Aorta (tissue), 5 donors: ENCODE measurements around the gene TFF1. TPM values are rescaled to one million over a fixed set of nuclear protein-coding genes. Genes with fewer than 3 reads are reported as not detected.

Experiments used
- ATAC-seq: fragments of 200-7000 bp; cut with Tn5 transposase; one replicate; pipeline ENCODE4 v1.9.1; 2022; ENCODE audit warnings: moderate library complexity; ENCODE audit not compliant: low FRiP score
- DNase-seq, 2 donors: peaks; one replicate each; pipeline ENCODE4 v3.0.0-alpha.2; 2020
- H3K27ac ChIP-seq, 2 donors: one replicate each; pipeline ENCODE4 v1.5.1; 2013; ENCODE audit warnings: low read length in 2 of 2, mild to moderate bottlenecking in 2 of 2, moderate library complexity in 2 of 2, control low read depth in 1 of 2, inconsistent platforms in 1 of 2, low read depth in 1 of 2
- H3K27me3 ChIP-seq, 2 donors: one replicate each; pipeline ENCODE4 v1.6.1; 2013; ENCODE audit warnings: control low read depth in 1 of 2, low read length in 1 of 2, mild to moderate bottlenecking in 1 of 2, moderate library complexity in 1 of 2; ENCODE audit not compliant: insufficient read depth in 2 of 2, control insufficient read depth in 1 of 2
- H3K36me3 ChIP-seq, 2 donors: one replicate each; pipeline ENCODE4 v1.6.1; 2013; ENCODE audit warnings: control low read depth in 1 of 2, low read length in 1 of 2, mild to moderate bottlenecking in 1 of 2; ENCODE audit not compliant: insufficient read depth in 2 of 2, control insufficient read depth in 1 of 2
- H3K4me1 ChIP-seq, 2 donors: one replicate each; pipeline ENCODE4 v1.6.1; 2013; ENCODE audit warnings: low read length in 2 of 2, control low read depth in 1 of 2, mild to moderate bottlenecking in 1 of 2, moderate library complexity in 1 of 2; ENCODE audit not compliant: insufficient read depth in 2 of 2, control insufficient read depth in 1 of 2
- H3K4me3 ChIP-seq, 2 donors: one replicate each; pipeline ENCODE4 v1.5.1; 2013; ENCODE audit warnings: low read length in 2 of 2, control low read depth in 1 of 2, mild to moderate bottlenecking in 1 of 2
- H3K9me3 ChIP-seq: one replicate; pipeline ENCODE4 v1.6.1; 2013; ENCODE audit warnings: mild to moderate bottlenecking, low read length; ENCODE audit not compliant: control insufficient read depth
- WGBS, 2 donors: extraction: QIAGEN DNeasy Blood & Tissue Kit; methylation state at CpG; one replicate each; pipeline ENCODE4 v1.1.7; 2013; 5-methylcytosine and 5-hydroxymethylcytosine counted together
- intact Hi-C, 2 donors: fragments of 100-400 bp; cut with DNase I; formaldehyde crosslinking; loops; one replicate each; pipeline versions ENCODE4 v1.14.2 to v1.15.0; 2022
- polyA plus RNA-seq, 2 donors: library from polyadenylated mRNA; stranded (reverse); fragments of 200-250 nt; gene quantifications; one replicate each; pipeline ENCODE4 v1.2.3, GENCODE V29; 2013
- total RNA-seq, 2 donors: library from RNA; stranded (reverse); fragmentation: NEBNext Ultra II Directional; extraction: Animal tissue kit (Norgen Biotek cat#: 25700); gene quantifications; one replicate each; pipeline ENCODE4 v1.2.1, GENCODE V29; 2021
- donor health status: healthy with polysubstance abuse.
- donor health status: Bipolar disorder and iron deficiency.
- donor health status: DM: no; HTN: no; CAD: no.
- donor health status: DM: no; HTN: no; CAD: no.
- donor health status: DM: yes; HTN: yes; CAD: no.

TFF1 gene
- total and polyA plus RNA-seq, 4 donors, result 7.6 to 32.4 TPM; not detected in 2

DNA sequence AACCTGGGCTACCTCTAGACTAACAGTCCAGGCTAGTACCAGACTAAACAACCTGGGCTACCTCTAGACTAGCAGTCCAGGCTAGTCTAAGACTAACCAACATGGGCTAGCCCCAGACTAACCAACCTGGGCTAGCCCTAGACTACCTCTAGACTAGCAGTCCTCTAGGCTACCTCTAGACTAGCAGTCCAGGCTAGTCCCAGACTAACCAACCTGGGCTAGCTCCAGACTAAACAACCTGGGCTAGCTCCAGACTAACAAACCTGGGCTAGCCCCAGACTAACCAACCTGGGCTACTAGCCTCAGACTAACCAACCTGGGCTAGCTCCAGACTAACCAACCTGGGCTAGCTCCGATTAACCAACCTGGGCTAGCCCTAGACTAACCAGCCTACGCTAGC lies 17.6 kb downstream of the TFF1 start:
- H3K4me3 ChIP-seq, result no peak overlapping the region
- DNase-seq (no peak), ATAC-seq (no peak)
- H3K9me3 ChIP-seq, result peaks cover 2% of the 10 kb centered on the region
- H3K4me1 ChIP-seq, result no peaks in the 10 kb centered on the region
- intact Hi-C loops, result no loop called here
- H3K36me3 ChIP-seq, result no peaks in the 10 kb centered on the region
- 86 to 93% methylated on average over 2 of the region's 2 CpGs for WGBS, 2 donors
- no peak overlapping the region for H3K27ac ChIP-seq
- no peaks in the 10 kb centered on the region for H3K27me3 ChIP-seq

DNA sequence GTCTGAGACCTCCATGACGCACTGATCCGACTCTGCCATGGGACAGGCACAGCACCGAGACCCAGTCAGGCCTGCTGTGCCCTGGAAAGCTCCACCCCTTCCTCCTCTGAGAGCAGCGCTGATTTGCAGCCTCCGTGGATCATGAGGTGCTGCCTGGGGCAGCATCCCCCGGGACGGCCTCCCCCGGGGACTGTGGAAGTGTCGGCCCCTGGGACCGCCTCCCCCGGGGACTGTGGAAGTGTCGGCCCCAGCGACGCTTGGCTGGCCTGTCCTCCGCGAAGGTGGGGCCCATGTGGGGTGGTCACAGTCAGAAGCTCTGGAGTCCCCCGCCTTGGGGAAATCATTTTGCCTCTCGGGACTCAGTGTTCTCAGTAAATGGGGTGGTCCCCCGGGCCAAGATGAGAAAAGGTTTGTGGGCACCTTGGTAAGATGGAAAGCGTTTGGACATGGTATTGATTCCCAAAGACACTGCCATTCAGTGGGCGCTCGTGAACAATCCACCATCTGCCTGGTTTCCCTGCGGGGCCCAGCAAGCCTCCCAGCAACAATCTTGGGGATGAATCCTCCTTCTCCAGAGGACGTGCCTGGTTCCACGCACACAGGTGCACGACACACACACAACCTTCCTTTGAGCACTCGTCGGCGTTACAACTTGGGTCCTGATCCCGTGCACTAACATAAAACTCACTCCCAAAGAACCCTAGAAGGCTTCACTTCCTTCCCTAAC lies 18.6 kb downstream of the TFF1 start:
- H3K36me3 ChIP-seq, result no peaks in the 10 kb centered on the region
- intact Hi-C loops, result no loop called here
- ATAC-seq, result no peak
- no peak overlapping the region for H3K4me3 ChIP-seq
- H3K27ac ChIP-seq, result no peak overlapping the region
- no peaks in the 10 kb centered on the region for H3K9me3 ChIP-seq
- H3K4me1 ChIP-seq, result no peaks in the 10 kb centered on the region
- DNase-seq, result no peak
- 85% methylated on average over 30 of the region's 30 CpGs for WGBS, 2 donors
- no peaks in the 10 kb centered on the region for H3K27me3 ChIP-seq

DNA sequence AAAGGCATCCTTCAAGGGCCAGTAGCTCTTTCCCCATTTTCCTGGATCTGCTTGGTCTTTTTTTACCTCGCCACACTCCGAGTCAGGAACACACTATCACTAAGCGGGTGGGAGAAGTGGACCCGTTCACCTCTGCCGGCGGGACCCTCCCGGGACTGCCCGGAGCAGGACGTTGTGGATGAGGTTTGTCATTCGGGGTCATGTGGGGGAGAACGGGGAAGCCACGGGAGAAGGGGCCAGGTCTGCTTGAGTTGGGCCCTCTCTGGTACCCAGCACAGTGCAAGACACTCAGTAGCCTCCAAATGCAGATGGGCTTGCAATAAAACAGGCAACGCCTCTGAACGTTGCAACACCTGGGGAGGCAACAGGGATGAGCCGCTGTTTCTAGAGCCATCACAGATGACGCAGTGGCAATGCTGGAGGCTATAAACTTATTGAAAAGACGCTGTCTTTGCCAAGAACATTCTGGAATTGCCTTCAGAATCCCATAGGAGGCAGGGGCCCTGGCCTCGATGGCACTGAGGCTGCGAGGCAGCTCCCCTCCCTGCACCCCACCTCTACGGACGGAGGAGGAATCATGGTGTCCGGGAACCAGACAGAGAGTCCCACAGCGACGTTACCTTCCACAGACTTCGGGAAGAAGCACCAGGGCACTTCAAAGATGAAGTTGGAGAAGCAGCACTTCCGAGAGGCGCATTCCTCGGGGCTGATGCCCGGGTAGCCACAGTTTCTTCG lies 19.3 kb downstream of the TFF1 start:
- DNase-seq (no peak), ATAC-seq (no peak)
- intact Hi-C loops, result no loop called here
- no peaks in the 10 kb centered on the region for H3K36me3 ChIP-seq
- WGBS, 2 donors, result 86 to 87% methylated on average over 30 of the region's 30 CpGs
- no peaks in the 10 kb centered on the region for H3K27me3 ChIP-seq
- H3K27ac ChIP-seq, result no peak overlapping the region
- no peaks in the 10 kb centered on the region for H3K9me3 ChIP-seq
- no peak overlapping the region for H3K4me3 ChIP-seq
- no peaks in the 10 kb centered on the region for H3K4me1 ChIP-seq

DNA sequence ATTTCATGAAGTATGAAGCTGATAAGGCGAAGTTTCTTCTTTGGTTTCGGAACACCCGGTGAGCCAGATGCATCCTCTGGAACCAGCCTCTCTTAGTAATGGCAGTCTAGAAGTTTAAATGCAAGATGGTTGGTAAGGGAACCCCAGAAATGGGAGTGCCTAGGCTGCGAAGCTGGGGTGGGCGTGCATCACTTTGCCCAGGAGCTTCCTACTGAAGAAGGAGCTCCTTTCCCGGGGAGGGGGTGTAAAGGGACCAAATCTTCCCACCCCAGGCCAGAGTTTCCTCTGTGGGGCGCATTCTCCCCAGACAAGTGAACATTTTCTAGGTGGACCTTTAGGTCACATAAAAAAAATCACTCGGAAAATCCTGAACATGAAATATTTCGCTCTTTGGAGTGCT lies 19.9 kb downstream of the TFF1 start:
- Histone ChIP-seq H3K27ac (no peak overlapping the region), H3K9me3 (no peaks in the 10 kb centered on the region), H3K27me3 (no peaks in the 10 kb centered on the region), H3K36me3 (no peaks in the 10 kb centered on the region), H3K4me3 (no peak overlapping the region), H3K4me1 (no peaks in the 10 kb centered on the region)
- no peak for DNase-seq
- WGBS, 2 donors, result 86 to 88% methylated on average over 9 of the region's 9 CpGs
- intact Hi-C loops, result no loop called here
- ATAC-seq, result no peak

DNA sequence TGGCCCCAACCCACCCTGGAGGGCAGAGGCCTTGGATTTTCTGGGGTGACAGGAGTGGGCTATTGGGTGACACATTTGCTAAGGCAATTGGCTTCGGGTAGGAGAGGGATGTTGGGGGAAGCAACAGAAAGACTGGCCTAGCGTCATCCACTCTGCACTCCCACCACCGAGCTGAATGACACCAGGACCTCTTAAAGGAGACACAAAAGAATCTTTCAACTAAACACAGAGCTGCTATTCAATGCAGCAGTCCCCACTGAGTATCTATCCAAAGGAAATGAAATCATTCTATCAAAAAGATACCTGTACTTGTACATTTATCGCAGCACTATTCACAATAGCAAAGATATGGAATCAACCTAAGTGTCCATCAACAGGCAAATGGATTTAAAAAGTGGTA lies 21.7 kb downstream of the TFF1 start:
- DNase-seq, result no peak
- WGBS, 2 donors, result 60 to 67% methylated on average over 4 of the region's 4 CpGs
- Histone ChIP-seq H3K27ac (no peak overlapping the region), H3K9me3 (no peaks in the 10 kb centered on the region), H3K36me3 (no peaks in the 10 kb centered on the region), H3K4me1 (no peaks in the 10 kb centered on the region), H3K4me3 (no peak overlapping the region), H3K27me3 (no peaks in the 10 kb centered on the region)
- intact Hi-C loops, result no loop called here
- no peak for ATAC-seq

DNA sequence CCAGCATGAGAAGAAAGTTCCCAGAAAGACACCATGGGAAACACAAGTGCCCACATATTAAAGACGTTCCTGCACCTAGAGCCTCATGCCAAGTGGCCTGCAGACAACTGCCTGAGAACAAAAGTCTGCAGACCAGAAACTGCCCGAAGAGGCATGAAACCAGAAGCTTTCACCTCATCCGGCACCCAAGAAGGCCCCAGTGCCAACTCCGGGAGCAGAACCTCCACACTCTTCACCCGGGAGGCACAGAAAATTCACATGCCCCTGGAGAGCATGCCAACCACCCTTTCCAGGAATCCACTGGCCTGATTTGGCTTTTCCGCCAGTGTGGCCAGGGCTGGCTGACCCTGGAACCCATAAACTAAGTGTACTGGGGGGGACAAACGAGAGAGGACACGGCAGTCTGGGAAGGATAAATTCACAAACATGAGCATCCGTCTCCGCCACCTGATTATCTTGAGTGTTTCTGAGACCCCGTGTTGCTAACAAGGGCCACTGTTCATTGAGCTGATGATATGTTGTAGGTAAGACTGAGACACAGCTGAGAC lies 22.3 kb downstream of the TFF1 start:
- intact Hi-C loops, result no loop called here
- no peak overlapping the region for H3K4me3 ChIP-seq
- no peaks in the 10 kb centered on the region for H3K36me3 ChIP-seq
- H3K4me1 ChIP-seq, result no peaks in the 10 kb centered on the region
- H3K9me3 ChIP-seq, result no peaks in the 10 kb centered on the region
- H3K27me3 ChIP-seq, result no peaks in the 10 kb centered on the region
- 79 to 84% methylated on average over 11 of the region's 11 CpGs for WGBS, 2 donors
- ATAC-seq, result no peak
- no peak for DNase-seq
- H3K27ac ChIP-seq, result no peak overlapping the region

DNA sequence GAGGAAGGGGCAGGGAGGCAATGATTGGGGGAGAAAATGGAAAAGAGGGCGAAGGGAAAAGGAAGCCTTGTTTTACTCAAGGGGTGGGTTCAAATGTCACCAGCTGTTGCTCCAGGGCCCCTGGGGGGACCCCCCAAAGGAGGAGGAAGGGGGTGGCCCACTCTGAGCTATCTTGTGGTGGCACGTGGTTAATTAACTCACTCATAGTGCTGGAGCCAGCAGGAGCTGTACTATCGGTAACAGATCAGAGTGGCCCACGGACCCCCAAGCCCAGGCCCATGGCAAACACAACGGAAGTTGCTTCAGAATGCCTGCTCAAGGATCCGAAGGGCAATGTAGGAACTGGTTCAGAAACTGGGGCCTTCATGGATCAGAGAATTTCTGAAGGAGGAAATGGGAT lies 22.8 kb downstream of the TFF1 start:
- Histone ChIP-seq H3K4me1 (no peaks in the 10 kb centered on the region), H3K4me3 (no peak overlapping the region), H3K36me3 (no peaks in the 10 kb centered on the region), H3K27ac (no peak overlapping the region), H3K9me3 (no peaks in the 10 kb centered on the region), H3K27me3 (no peaks in the 10 kb centered on the region)
- ATAC-seq (no peak), DNase-seq (no peak)
- WGBS, 2 donors, result 84 to 85% methylated on average over 6 of the region's 6 CpGs
- intact Hi-C loops, result no loop called here

DNA sequence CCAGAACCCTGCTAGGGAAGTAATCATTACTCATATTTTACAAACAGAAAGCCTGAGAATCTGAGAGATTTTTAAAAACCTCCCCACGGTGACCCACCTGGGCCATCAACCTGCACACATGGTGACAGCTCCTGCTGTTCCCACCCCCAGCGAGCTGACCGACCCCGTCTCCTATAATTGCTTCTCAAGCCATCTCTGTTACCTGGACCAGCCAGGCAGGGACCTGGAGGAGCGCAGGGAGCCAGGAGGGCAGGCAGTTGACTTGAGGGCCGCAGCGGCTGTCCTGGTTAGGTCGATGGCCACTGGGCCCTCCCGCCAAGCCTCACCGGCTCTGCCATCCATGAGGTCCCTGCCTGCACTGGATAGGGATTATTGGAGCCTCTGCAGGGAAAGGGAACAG lies 23.2 kb downstream of the TFF1 start:
- WGBS, 2 donors, result 67 to 78% methylated on average over 10 of the region's 10 CpGs
- Histone ChIP-seq H3K36me3 (no peaks in the 10 kb centered on the region), H3K27me3 (no peaks in the 10 kb centered on the region), H3K4me3 (no peak overlapping the region), H3K27ac (no peak overlapping the region), H3K9me3 (no peaks in the 10 kb centered on the region), H3K4me1 (no peaks in the 10 kb centered on the region)
- intact Hi-C loops, result no loop called here
- ATAC-seq (no peak), DNase-seq (no peak)
